ENCODE measurements around the gene PRDM16. TPM values are rescaled to one million over a fixed set of nuclear protein-coding genes. Genes with fewer than 3 reads are reported as not detected.

PRDM16 gene
- total and polyA plus RNA-seq, 2 of the 13 experiments (the other 11 are each of a cell fraction or from before 2014, with no cell fraction given), result 0.15 to 0.81 TPM

GRCh38 chr1:3119061-3119460 is 50.1 kb downstream of the PRDM16 start (continued):
- no peak for TF ChIP-seq CTCF (CRISPR knock-in tag; IDR thresholded peaks at IDR 0.05)

- 32% methylated on average over 3 of the region's 10 CpGs for WGBS (ENCODE audit: low lambda C conversion rate)
- no peaks in the 10 kb centered on the region for H3K9me3 ChIP-seq (ENCODE audit: low read length)
- ChIA-PET POLR2A (no interaction called here), CTCF (ENCODE audit: low intra/inter-chr PET ratio, low total read pairs) (no interaction called here)
- H3K36me3 ChIP-seq (replicated peaks in 1 of 2; ENCODE audit: control insufficient read depth in 1 of 2, insufficient read depth in 2 of 2, low read length in 2 of 2), result no peaks in the 10 kb centered on the region
- H3K27ac ChIP-seq (ENCODE audit: extremely low read length, insufficient read depth, low read length), result no peak overlapping the region
- H3K27me3 ChIP-seq (ENCODE audit: control insufficient read depth in 1 of 2, insufficient read depth in 2 of 2, low read length in 2 of 2), result peaks cover 2 to 10% of the 10 kb centered on the region in 2 experiments; a peak in 1 of 5 replicates
- no peaks in the 10 kb centered on the region for H3K79me2 ChIP-seq (ENCODE audit: insufficient read depth, low read length)
- DNase-seq (ENCODE audit: low spot score), result no peak
- H3K4me3 ChIP-seq (replicated peaks in 1 of 3; ENCODE audit: insufficient read depth in 1 of 3, low read depth in 2 of 3, low read length in 3 of 3), result no peak overlapping the region
- no peak overlapping the region for H3K9ac ChIP-seq (ENCODE audit: insufficient read depth, low read depth, low read length)
- no peaks in the 10 kb centered on the region for H4K20me1 ChIP-seq (ENCODE audit: insufficient read depth, low read length)
- no peak for FAIRE-seq
- no peak overlapping the region for H2AFZ ChIP-seq (ENCODE audit: low read length)
- in situ Hi-C loops (cut with HindIII; ENCODE audit: extremely low pct_ligation_motif_present, low pct_unique_long_range_greater_than_20kb) (no loop called here), intact Hi-C loops (cut with micrococcal nuclease; ENCODE audit: unreplicated experiment) (loop anchor here (10.0 kb wide), 1 partner anchor 55 kb away; no protein-coding TSS in a partner anchor)
- no TSS peak for BruUV-seq (replicated peaks)
- no peak overlapping the region for H3K4me2 ChIP-seq (ENCODE audit: low read depth, low read length)
- 0 out of 3 replicates have a peak, but pooled peaks have one; percentile 7 for ATAC-seq
- H3K4me1 ChIP-seq (ENCODE audit: insufficient read depth, low read length), result peaks cover 42% of the 10 kb centered on the region
- TF ChIP-seq SMARCC2 (IDR thresholded peaks at IDR 0.05) (no peak), ZNF646 (CRISPR knock-in tag; IDR thresholded peaks at IDR 0.05) (no peak), TFE3 (CRISPR knock-in tag; IDR thresholded peaks at IDR 0.05) (no peak), FIP1L1 (IDR thresholded peaks at IDR 0.05; ENCODE audit: borderline replicate concordance, insufficient read depth, low read depth, low read length) (no peak), ARNTL (CRISPR knock-in tag; IDR thresholded peaks at IDR 0.05) (no peak), RBAK (CRISPR knock-in tag; IDR thresholded peaks at IDR 0.05) (no peak), MLLT10 (CRISPR knock-in tag; IDR thresholded peaks at IDR 0.05) (no peak), DMTF1 (CRISPR knock-in tag; IDR thresholded peaks at IDR 0.05) (no peak), ZNF260 (CRISPR knock-in tag; IDR thresholded peaks at IDR 0.05; ENCODE audit: borderline replicate concordance, low read depth) (no peak), ZNF761 (CRISPR knock-in tag; conservative IDR thresholded peaks at IDR 0.05) (no peak)
These were observed 50.7 kb downstream of the PRDM16 start for GRCh38 chr1:3119725-3120124.
